HCT116 (cell line): ENCODE measurements around the gene EIF3J. TPM values are rescaled to one million over a fixed set of nuclear protein-coding genes. Genes with fewer than 3 reads are reported as not detected.

Experiments used
- ATAC-seq: fragments of 200-7000 bp; cut with Tn5 transposase; 2 replicates; pipeline ENCODE4 v1.9.1; 2020; ENCODE audit warnings: mild to moderate bottlenecking, moderate library complexity
- BruUV-seq: library from RNA; stranded (reverse); fragments of 400-500 nt; replicated peaks from 2 replicates; lab custom pipeline; 2021; lab: Mats Ljungman, UMichigan
- CTCF ChIA-PET: fragments of 300-600 bp; sonication (Branson Sonifier 250); formaldehyde crosslinking; loops from one replicate; lab custom pipeline; 2021; ENCODE audit warnings: antibody characterized with exemption; lab: Charles Lee
- POLR2A ChIA-PET: fragments of 300-600, 350-600 bp; sonication (Branson Sonifier 250); formaldehyde crosslinking; loops from one replicate; lab custom pipeline; 2021; ENCODE audit warnings: antibody characterized with exemption; lab: Charles Lee
- RAD21 ChIA-PET, 2 experiments: fragments of 300-600 bp; sonication (Branson Sonifier 250); formaldehyde crosslinking; loops; one replicate each; lab custom pipeline; 2023; ENCODE audit warnings: low total read pairs in 2 of 2; ENCODE audit not compliant: uncharacterized antibody in 2 of 2, unreplicated experiment in 2 of 2, low non-redundant PET in 1 of 2; lab: Charles Lee
- DNase-seq: peaks from one replicate; pipeline ENCODE4 v3.0.0-alpha.2; 2010; ENCODE audit warnings: low read depth, low spot score
- H2AFZ ChIP-seq: fragments of 200-600 bp; shearing (Covaris generic), sonication (generic); 2 replicates; pipeline ENCODE4 v1.6.1; 2017; ENCODE audit warnings: low read depth, mixed run types, mixed read lengths, antibody characterized with exemption, low read length; ENCODE audit not compliant: poor library complexity, severe bottlenecking
- H3K27ac ChIP-seq: 2 replicates; pipeline ENCODE4 v1.5.1; 2012; ENCODE audit warnings: low read depth, low read length
- H3K27me3 ChIP-seq: fragments of 200-600 bp; sonication (generic); 2 replicates; pipeline ENCODE4 v1.6.1; 2016; ENCODE audit warnings: mixed run types, low read length, mixed read lengths; ENCODE audit not compliant: insufficient read depth
- H3K36me3 ChIP-seq, 2 experiments: fragments of 200-500 bp in 1 of 2; fragments of 200-600 bp in 1 of 2; sonication (Bioruptor generic) in 1 of 2; sonication (generic) in 1 of 2; 2 replicates each; pipeline versions ENCODE4 v1.5.1 to v1.6.1; 2014 to 2016; ENCODE audit warnings: low read length in 2 of 2, inconsistent platforms in 1 of 2, mixed read lengths in 1 of 2, mixed run types in 1 of 2; ENCODE audit not compliant: insufficient read depth in 2 of 2, control insufficient read depth in 1 of 2
- H3K4me1 ChIP-seq, 2 experiments: fragments of 200-600 bp in 1 of 2; sonication (generic) in 1 of 2; 2 replicates each; pipeline versions ENCODE4 v1.5.1 to v1.6.1; 2012 to 2017; ENCODE audit warnings: low read length in 2 of 2, inconsistent platforms in 1 of 2, mild to moderate bottlenecking in 1 of 2, mixed read lengths in 1 of 2, mixed run types in 1 of 2, moderate library complexity in 1 of 2; ENCODE audit not compliant: insufficient read depth in 2 of 2, control insufficient read depth in 1 of 2
- H3K4me2 ChIP-seq: fragments of 200-600 bp; sonication (generic); 2 replicates; pipeline ENCODE4 v1.6.1; 2017; ENCODE audit warnings: mixed run types, low read length, mixed read lengths
- H3K4me3 ChIP-seq, 2 experiments: fragments of 200-600 bp in 1 of 2; sonication (generic) in 1 of 2; replicated peaks in 1 of 2; 2 replicates each; pipeline ENCODE4 v1.5.1; 2011 to 2016; ENCODE audit warnings: low read length in 2 of 2, control low read depth in 1 of 2, low read depth in 1 of 2, mild to moderate bottlenecking in 1 of 2, mixed read lengths in 1 of 2, mixed run types in 1 of 2
- H3K79me2 ChIP-seq: fragments of 200-600 bp; sonication (generic); 2 replicates; pipeline ENCODE4 v1.6.1; 2017; ENCODE audit warnings: mild to moderate bottlenecking, mixed run types, low read length, moderate library complexity, mixed read lengths; ENCODE audit not compliant: insufficient read depth
- H3K9ac ChIP-seq: fragments of 200-600 bp; sonication (generic); 2 replicates; pipeline ENCODE4 v1.6.1; 2016; ENCODE audit warnings: low read length, mixed read lengths
- H3K9me2 ChIP-seq: fragments of 200-600 bp; sonication (generic), shearing (Covaris generic); 2 replicates; pipeline ENCODE4 v1.6.1; 2017; ENCODE audit warnings: mixed run types, mild to moderate bottlenecking, moderate library complexity; ENCODE audit not compliant: insufficient read depth
- H3K9me3 ChIP-seq, 2 experiments: fragments of 200-500 bp in 1 of 2; fragments of 200-600 bp in 1 of 2; sonication (Bioruptor generic) in 1 of 2; sonication (generic) in 1 of 2; 2 replicates each; pipeline ENCODE4 v1.6.1; 2014 to 2017; ENCODE audit warnings: low read length in 2 of 2, mixed read lengths in 2 of 2, inconsistent platforms in 1 of 2, low read depth in 1 of 2, mild to moderate bottlenecking in 1 of 2, mixed run types in 1 of 2, moderate library complexity in 1 of 2; ENCODE audit not compliant: control insufficient read depth in 1 of 2, insufficient read depth in 1 of 2
- H4K20me1 ChIP-seq: fragments of 200-600 bp; sonication (generic), shearing (Covaris generic); 2 replicates; pipeline ENCODE4 v1.6.1; 2017; ENCODE audit warnings: mixed run types, mild to moderate bottlenecking, moderate library complexity; ENCODE audit not compliant: insufficient read depth
- CBX3 ChIP-seq: IDR thresholded peaks from 2 replicates; pipeline ENCODE4 v1.6.1; 2012; ENCODE audit warnings: low read depth
- ELF1 ChIP-seq: IDR thresholded peaks from 2 replicates; pipeline ENCODE4 v1.6.1; 2012; ENCODE audit warnings: low read depth, borderline replicate concordance
- EZH2 ChIP-seq: fragments of 200-600 bp; sonication (generic); IDR thresholded peaks from 2 replicates; pipeline ENCODE4 v1.6.1; 2017; ENCODE audit warnings: antibody characterized with exemption, mixed run types
- EZH2phosphoT487 ChIP-seq: fragments of 200-600 bp; IDR thresholded peaks from 2 replicates; pipeline ENCODE4 v1.6.1; 2018; ENCODE audit warnings: antibody characterized with exemption, borderline replicate concordance
- FOSL1 ChIP-seq: IDR thresholded peaks from 2 replicates; pipeline ENCODE4 v1.6.1; 2012; ENCODE audit warnings: low read depth
- SP1 ChIP-seq: IDR thresholded peaks from 2 replicates; pipeline ENCODE4 v1.6.1; 2012; ENCODE audit warnings: low read depth
- YY1 ChIP-seq: IDR thresholded peaks from 2 replicates; pipeline ENCODE4 v1.6.1; 2011; ENCODE audit warnings: low read length, low read depth, moderate library complexity, mild to moderate bottlenecking; ENCODE audit not compliant: insufficient replicate concordance; ENCODE audit errors: extremely low read depth
- intact Hi-C: fragments of 100-400 bp; cut with micrococcal nuclease; formaldehyde crosslinking; loops from 2 replicates; pipeline ENCODE4 v1.10.0; 2022
- total RNA-seq: library from RNA; stranded (reverse); gene quantifications from one replicate; pipeline ENCODE4 v1.2.1, GENCODE V29; 2021; ENCODE audit not compliant: unreplicated experiment
- TF ChIP-seq, protein P1 (sequence below): IDR thresholded peaks from 2 replicates; pipeline ENCODE4 v1.6.1; 2011; ENCODE audit warnings: mild to moderate bottlenecking, low read length, moderate library complexity; ENCODE audit not compliant: insufficient replicate concordance; ENCODE audit errors: extremely low read depth
- TF ChIP-seq, protein P2 (sequence below), 3 experiments: fragments of 200-600 bp in 1 of 3; sonication (generic) in 1 of 3; IDR thresholded peaks in 2 of 3; conservative IDR thresholded peaks in 1 of 3; 2 replicates each; pipeline ENCODE4 v1.5.1; 2012 to 2017; ENCODE audit warnings: low read depth in 2 of 3, low read length in 2 of 3, antibody characterized with exemption in 1 of 3, borderline replicate concordance in 1 of 3, control low read depth in 1 of 3, mild to moderate bottlenecking in 1 of 3, mixed read lengths in 1 of 3, mixed run types in 1 of 3, moderate library complexity in 1 of 3; ENCODE audit not compliant: insufficient read depth in 1 of 3

Gene EIF3J
- total RNA-seq, 1 experiment from 2014 or later, result 68.6 TPM

DNA sequence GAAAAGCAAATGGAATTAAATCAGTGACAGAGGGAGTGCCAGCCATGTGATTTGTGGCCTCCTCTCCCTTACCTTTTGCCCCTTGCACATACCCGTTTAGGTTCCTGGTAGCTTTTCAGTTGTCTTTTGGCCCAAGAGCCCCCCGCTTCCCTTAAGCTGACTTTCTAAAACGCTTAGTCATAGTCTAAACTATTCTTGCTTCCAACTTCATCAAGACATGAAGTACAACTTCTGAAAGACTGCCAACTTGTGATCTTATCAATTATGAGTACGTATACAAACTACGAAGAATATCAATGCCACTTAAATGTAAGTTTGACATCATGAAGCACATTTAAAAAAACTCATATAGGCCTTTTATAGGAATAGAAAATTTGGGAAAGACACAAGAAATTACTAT is 61.9 kb downstream of the EIF3J start:
- ChIA-PET POLR2A (no interaction called here), RAD21 (no interaction called here)
- intact Hi-C loops, result loop anchor here (10.0 kb wide), 1 partner anchor 56 kb away; no protein-coding TSS in a partner anchor

DNA sequence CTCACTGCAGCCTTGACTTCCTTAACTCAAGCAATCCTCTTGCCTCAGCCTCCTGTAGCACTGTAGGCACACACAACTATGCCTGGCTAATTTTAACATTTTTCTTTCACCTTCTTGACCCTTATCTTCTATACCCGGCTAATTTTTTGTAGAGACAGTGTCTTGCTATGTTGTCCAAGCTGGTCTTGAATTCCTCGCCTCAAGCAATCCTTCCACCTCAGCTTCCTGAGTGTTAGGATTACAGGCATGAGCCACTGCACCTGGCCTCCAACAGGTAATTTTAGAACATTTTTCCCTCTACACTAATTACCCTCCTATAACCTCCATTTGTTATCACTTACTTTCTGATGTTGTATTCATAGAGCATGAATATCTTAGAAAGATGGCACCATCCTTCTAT is 66.2 kb downstream of the EIF3J start:
- Histone ChIP-seq H3K9me3 (no peaks in the 10 kb centered on the region), H3K4me1 (no peaks in the 10 kb centered on the region), H3K9me2 (no peaks in the 10 kb centered on the region), H3K4me2 (no peak overlapping the region), H3K36me3 (peaks cover 20 to 27% of the 10 kb centered on the region in 2 experiments), H3K9ac (no peak overlapping the region), H4K20me1 (no peaks in the 10 kb centered on the region), H3K79me2 (no peaks in the 10 kb centered on the region), H3K27ac (no peak overlapping the region), H3K4me3 (no peak overlapping the region), H2AFZ (no peak overlapping the region), H3K27me3 (no peaks in the 10 kb centered on the region)
- TF ChIP-seq, protein P1, sequence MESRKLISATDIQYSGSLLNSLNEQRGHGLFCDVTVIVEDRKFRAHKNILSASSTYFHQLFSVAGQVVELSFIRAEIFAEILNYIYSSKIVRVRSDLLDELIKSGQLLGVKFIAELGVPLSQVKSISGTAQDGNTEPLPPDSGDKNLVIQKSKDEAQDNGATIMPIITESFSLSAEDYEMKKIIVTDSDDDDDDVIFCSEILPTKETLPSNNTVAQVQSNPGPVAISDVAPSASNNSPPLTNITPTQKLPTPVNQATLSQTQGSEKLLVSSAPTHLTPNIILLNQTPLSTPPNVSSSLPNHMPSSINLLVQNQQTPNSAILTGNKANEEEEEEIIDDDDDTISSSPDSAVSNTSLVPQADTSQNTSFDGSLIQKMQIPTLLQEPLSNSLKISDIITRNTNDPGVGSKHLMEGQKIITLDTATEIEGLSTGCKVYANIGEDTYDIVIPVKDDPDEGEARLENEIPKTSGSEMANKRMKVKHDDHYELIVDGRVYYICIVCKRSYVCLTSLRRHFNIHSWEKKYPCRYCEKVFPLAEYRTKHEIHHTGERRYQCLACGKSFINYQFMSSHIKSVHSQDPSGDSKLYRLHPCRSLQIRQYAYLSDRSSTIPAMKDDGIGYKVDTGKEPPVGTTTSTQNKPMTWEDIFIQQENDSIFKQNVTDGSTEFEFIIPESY, result no peak
- TF ChIP-seq FOSL1 (no peak), EZH2phosphoT487 (no peak), EZH2 (no peak), ELF1 (no peak), SP1 (no peak)
- TF ChIP-seq, protein P2, sequence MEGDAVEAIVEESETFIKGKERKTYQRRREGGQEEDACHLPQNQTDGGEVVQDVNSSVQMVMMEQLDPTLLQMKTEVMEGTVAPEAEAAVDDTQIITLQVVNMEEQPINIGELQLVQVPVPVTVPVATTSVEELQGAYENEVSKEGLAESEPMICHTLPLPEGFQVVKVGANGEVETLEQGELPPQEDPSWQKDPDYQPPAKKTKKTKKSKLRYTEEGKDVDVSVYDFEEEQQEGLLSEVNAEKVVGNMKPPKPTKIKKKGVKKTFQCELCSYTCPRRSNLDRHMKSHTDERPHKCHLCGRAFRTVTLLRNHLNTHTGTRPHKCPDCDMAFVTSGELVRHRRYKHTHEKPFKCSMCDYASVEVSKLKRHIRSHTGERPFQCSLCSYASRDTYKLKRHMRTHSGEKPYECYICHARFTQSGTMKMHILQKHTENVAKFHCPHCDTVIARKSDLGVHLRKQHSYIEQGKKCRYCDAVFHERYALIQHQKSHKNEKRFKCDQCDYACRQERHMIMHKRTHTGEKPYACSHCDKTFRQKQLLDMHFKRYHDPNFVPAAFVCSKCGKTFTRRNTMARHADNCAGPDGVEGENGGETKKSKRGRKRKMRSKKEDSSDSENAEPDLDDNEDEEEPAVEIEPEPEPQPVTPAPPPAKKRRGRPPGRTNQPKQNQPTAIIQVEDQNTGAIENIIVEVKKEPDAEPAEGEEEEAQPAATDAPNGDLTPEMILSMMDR (IDR thresholded peaks at IDR 0.05 in 2 of 3, conservative IDR thresholded peaks at IDR 0.05 in 1 of 3; ENCODE audit: borderline replicate concordance in 1 of 3, insufficient read depth in 1 of 3, low read depth in 2 of 3, low read length in 2 of 3), result no peak
- no peak for DNase-seq
- intact Hi-C loops, result no loop called here
- BruUV-seq, result no TSS peak
- ChIA-PET RAD21 (no interaction called here), CTCF (interaction anchor here (1.0 kb wide), 1 partner anchor 19 kb away, joined by 3 read pairs; no protein-coding TSS in a partner anchor), POLR2A (no interaction called here)
- ATAC-seq, result no peak

More for the DNA sequence above, 61.9 kb downstream of the EIF3J start:
- H3K27me3 ChIP-seq, result no peaks in the 10 kb centered on the region
- DNase-seq (no peak), ATAC-seq (no peak)
- H3K79me2 ChIP-seq, result no peaks in the 10 kb centered on the region
- H3K36me3 ChIP-seq, result peaks cover 24 to 27% of the 10 kb centered on the region in 2 experiments
- CTCF ChIA-PET, result no interaction called here
- H2AFZ ChIP-seq, result no peak overlapping the region
- no TSS peak for BruUV-seq
- no peak overlapping the region for H3K4me2 ChIP-seq
- TF ChIP-seq SP1 (no peak), CBX3 (no peak), YY1 (no peak), FOSL1 (no peak)
- TF ChIP-seq, protein P1, result no peak
- TF ChIP-seq, all 23 proteins: peak for 0
- no peak overlapping the region for H3K4me3 ChIP-seq
- no peaks in the 10 kb centered on the region for H4K20me1 ChIP-seq
- H3K9ac ChIP-seq, result no peak overlapping the region
- no peaks in the 10 kb centered on the region for H3K9me3 ChIP-seq
- no peaks in the 10 kb centered on the region for H3K4me1 ChIP-seq
- no peaks in the 10 kb centered on the region for H3K9me2 ChIP-seq
- no peak overlapping the region for H3K27ac ChIP-seq
